Prostate gland (tissue), 2 donors: Measurements from ENCODE around the gene IL16. TPM values are rescaled to one million over a fixed set of nuclear protein-coding genes. Genes with fewer than 3 reads are reported as not detected.
A peak's percentile ranks its signal among the peaks of the same experiment; 100 is the strongest.

ENCODE experiments used
- DNase-seq: peaks from one replicate; pipeline ENCODE4 v3.0.0-alpha.2; 2019; ENCODE audit warnings: low spot score
- H3K27ac ChIP-seq, 2 donors: fragments of 200-600 bp; sonication (generic); 2 replicates each; pipeline ENCODE4 v1.5.1; 2017 to 2019
- H3K27me3 ChIP-seq: fragments of 200-600 bp; sonication (generic); replicated peaks from 2 replicates; pipeline ENCODE4 v1.5.1; 2019; ENCODE audit not compliant: insufficient read depth
- H3K36me3 ChIP-seq, 2 donors: fragments of 200-600 bp; sonication (generic); 1 replicate in 1 of 2; 2 replicates in 1 of 2; pipeline versions ENCODE4 v1.5.1 to v1.8.1; 2017 to 2019
- H3K4me1 ChIP-seq: fragments of 200-600 bp; sonication (generic); replicated peaks from 2 replicates; pipeline ENCODE4 v1.5.1; 2019
- H3K4me3 ChIP-seq, 2 donors: fragments of 200-600 bp; sonication (generic); 2 replicates each; pipeline ENCODE4 v1.5.1; 2017 to 2019
- H3K9me3 ChIP-seq: fragments of 200-600 bp; sonication (generic); 2 replicates; pipeline ENCODE4 v1.5.1; 2017
- CTCF ChIP-seq, 4 experiments: fragments of 200-600 bp in 2 of 4; fragments of 450-650 bp in 2 of 4; sonication (generic) in 2 of 4; IDR thresholded peaks; 1 replicate in 3 of 4; 2 replicates in 1 of 4; pipeline ENCODE4 v1.5.1; 2016 to 2019; ENCODE audit warnings: antibody characterized with exemption in 4 of 4, mild to moderate bottlenecking in 2 of 4, moderate library complexity in 2 of 4
- POLR2A ChIP-seq: fragments of 450-650 bp; IDR thresholded peaks from one replicate; pipeline ENCODE4 v1.6.1; 2016; ENCODE audit warnings: antibody characterized with exemption, mild to moderate bottlenecking
- POLR2AphosphoS5 ChIP-seq: sonication (generic); formaldehyde crosslinking; IDR thresholded peaks from one replicate; pipeline ENCODE4 v1.6.1; 2017; ENCODE audit warnings: antibody characterized with exemption
- WGBS: methylation state at CpG from one replicate; pipeline ENCODE4 v1.1.5; 2018; 5-methylcytosine and 5-hydroxymethylcytosine counted together
- intact Hi-C: fragments of 100-400 bp; cut with DNase I; formaldehyde crosslinking; loops from one replicate; pipeline ENCODE4 v1.14.2; 2022
- total RNA-seq, 2 donors: library from RNA; depleted of rRNA; stranded (reverse); fragments of >200 nt; gene quantifications; one replicate each; pipeline ENCODE4 v1.1.0, GENCODE V29; 2016

Gene IL16
- total RNA-seq, 2 donors from 2014 or later: 2.7 to 9.9 TPM

GRCh38 chr15:81277851-81278250 is 81.2 kb downstream of the IL16 start:
- Histone ChIP-seq H3K4me1 (peaks cover 9% of the 10 kb centered on the region), H3K27ac (no peak overlapping the region), H3K9me3 (no peaks in the 10 kb centered on the region), H3K36me3 (no peaks in the 10 kb centered on the region), H3K27me3 (no peaks in the 10 kb centered on the region), H3K4me3 (no peak overlapping the region)
- no peak for DNase-seq
- intact Hi-C loops: loop anchor here (5.0 to 10.0 kb wide), 3 partner anchors 34 to 104 kb away; no protein-coding TSS in a partner anchor
- TF ChIP-seq POLR2AphosphoS5 (no peak), POLR2A (no peak), CTCF (IDR thresholded peaks at IDR 0.05) (no peak)
- 97% methylated on average over 2 of the region's 2 CpGs for WGBS

GRCh38 chr15:81278306-81279029 is 81.8 kb downstream of the IL16 start:
- 93% methylated on average over 6 of the region's 6 CpGs for WGBS
- Histone ChIP-seq H3K27me3 (no peaks in the 10 kb centered on the region), H3K27ac (no peak overlapping the region), H3K36me3 (no peaks in the 10 kb centered on the region), H3K4me1 (peaks cover 9% of the 10 kb centered on the region), H3K4me3 (no peak overlapping the region), H3K9me3 (no peaks in the 10 kb centered on the region)
- no peak for DNase-seq
- TF ChIP-seq POLR2AphosphoS5: no peak
- no peak for TF ChIP-seq CTCF (IDR thresholded peaks at IDR 0.05)
- TF ChIP-seq POLR2A: no peak
- intact Hi-C loops: loop anchor here (5.0 to 10.0 kb wide), 3 partner anchors 34 to 104 kb away; no protein-coding TSS in a partner anchor

- Histone ChIP-seq H3K36me3 (no peaks in the 10 kb centered on the region), H3K4me3 (no peak overlapping the region), H3K27me3 (no peaks in the 10 kb centered on the region), H3K4me1 (peaks cover 9% of the 10 kb centered on the region), H3K27ac (no peak overlapping the region), H3K9me3 (no peaks in the 10 kb centered on the region)
- 70% methylated on average over 12 of the region's 12 CpGs for WGBS
- intact Hi-C loops: loop anchor here (5.0 to 10.0 kb wide), 3 partner anchors 32 to 102 kb away; no protein-coding TSS in a partner anchor
- no peak for TF ChIP-seq POLR2A
- peak; percentile 26 for TF ChIP-seq POLR2AphosphoS5
- no peak for TF ChIP-seq CTCF (IDR thresholded peaks at IDR 0.05)
- peak; percentile 37 for DNase-seq
These were observed 83.2 kb downstream of the IL16 start for GRCh38 chr15:81279621-81280485.

- 77% methylated on average over 8 of the region's 8 CpGs for WGBS
- intact Hi-C loops: no loop called here
- DNase-seq: no peak
These were observed 84.2 kb downstream of the IL16 start for GRCh38 chr15:81280696-81281455.

More at GRCh38 chr15:81280696-81281455, 84.2 kb downstream of the IL16 start:
- Histone ChIP-seq H3K9me3 (no peaks in the 10 kb centered on the region), H3K27me3 (no peaks in the 10 kb centered on the region), H3K4me3 (no peak overlapping the region), H3K4me1 (peaks cover 9% of the 10 kb centered on the region), H3K36me3 (no peaks in the 10 kb centered on the region), H3K27ac (no peak overlapping the region)
- TF ChIP-seq POLR2AphosphoS5 (peak; percentile 19), POLR2A (no peak), CTCF (IDR thresholded peaks at IDR 0.05) (no peak)
